HepG2 (cell line): ENCODE data around the gene ADAMTS13. TPM values are rescaled to one million over a fixed set of nuclear protein-coding genes. Genes with fewer than 3 reads are reported as not detected.

Experiments used
- ETV5 ChIP-seq: IDR thresholded peaks from 2 replicates; pipeline ENCODE4 v1.6.1; 2018; ENCODE audit warnings: missing biosample characterization, missing genetic modification reagents, inconsistent platforms, borderline replicate concordance
- NFRKB ChIP-seq: fragments of 450-650 bp; IDR thresholded peaks from 2 replicates; pipeline ENCODE4 v1.6.1; 2017
- NR2F1 ChIP-seq, 2 experiments: fragments of 450-650 bp in 1 of 2; formaldehyde crosslinking in 1 of 2; IDR thresholded peaks; 2 replicates each; pipeline versions ENCODE4 v1.5.0 to v1.6.1; 2016 to 2020; ENCODE audit warnings: mild to moderate bottlenecking in 1 of 2, missing compliant biosample characterization in 1 of 2, missing genetic modification reagents in 1 of 2, moderate library complexity in 1 of 2
- POGK ChIP-seq: sonication (generic); formaldehyde crosslinking; conservative IDR thresholded peaks from 2 replicates; pipeline ENCODE4 v1.8.0; 2022; ENCODE audit warnings: mild to moderate bottlenecking, moderate library complexity, missing genetic modification reagents
- TBP ChIP-seq: sonication (generic); formaldehyde crosslinking; IDR thresholded peaks from 2 replicates; pipeline ENCODE4 v1.5.0; 2020; ENCODE audit warnings: missing genetic modification reagents
- ZFX ChIP-seq: sonication (generic); formaldehyde crosslinking; IDR thresholded peaks from 2 replicates; pipeline ENCODE4 v1.4.0; 2020; ENCODE audit warnings: mild to moderate bottlenecking, low read depth, missing genetic modification reagents, moderate library complexity
- ZNF441 ChIP-seq: sonication (generic); formaldehyde crosslinking; IDR thresholded peaks from 2 replicates; pipeline ENCODE4 v1.7.0; 2021; ENCODE audit warnings: missing genetic modification reagents, borderline replicate concordance
- polyA plus RNA-seq, 8 experiments: library from polyadenylated mRNA; depleted of rRNA in 3 of 8; stranded (reverse) in 7 of 8; unstranded in 1 of 8; fragments of >200 nt; fragmentation: Illumina TruSeq in 4 of 8; extraction: Trizol in 4 of 8; gene quantifications; 2 replicates each; pipeline versions ENCODE4 v1.2.1 to v1.2.3, GENCODE V29; 2011 to 2016; ENCODE audit warnings: low read depth in 4 of 8, missing spikeins in 1 of 8, mixed read lengths in 1 of 8; ENCODE audit not compliant: insufficient read depth in 1 of 8
- total RNA-seq, 5 experiments: library from RNA; depleted of rRNA; stranded (reverse); fragments of >200 nt; fragmentation: Illumina TruSeq; extraction: Trizol; gene quantifications; 2 replicates each; pipeline ENCODE4 v1.2.3, GENCODE V29; 2016; ENCODE audit warnings: low read depth in 1 of 5
- TF ChIP-seq, protein P1 (sequence below): sonication (generic); formaldehyde crosslinking; IDR thresholded peaks from 2 replicates; pipeline ENCODE4 v1.4.0; 2020; ENCODE audit warnings: missing genetic modification reagents, mild to moderate bottlenecking, borderline replicate concordance
- TF ChIP-seq, protein P2 (sequence below): sonication (generic); formaldehyde crosslinking; IDR thresholded peaks from one replicate; pipeline ENCODE4 v1.5.1; 2020; ENCODE audit warnings: mild to moderate bottlenecking, missing genetic modification reagents; ENCODE audit errors: not compliant biosample characterization
- TF ChIP-seq, protein P3 (sequence below): sonication (generic); formaldehyde crosslinking; IDR thresholded peaks from 2 replicates; pipeline ENCODE4 v1.5.0; 2020; ENCODE audit warnings: mild to moderate bottlenecking, missing genetic modification reagents, borderline replicate concordance

The ADAMTS13 gene
- total and polyA plus RNA-seq, 2 of the 13 experiments (the other 11 are each of a cell fraction or from before 2014, with no cell fraction given): 0.91 to 4.5 TPM

- TF ChIP-seq, protein P1, sequence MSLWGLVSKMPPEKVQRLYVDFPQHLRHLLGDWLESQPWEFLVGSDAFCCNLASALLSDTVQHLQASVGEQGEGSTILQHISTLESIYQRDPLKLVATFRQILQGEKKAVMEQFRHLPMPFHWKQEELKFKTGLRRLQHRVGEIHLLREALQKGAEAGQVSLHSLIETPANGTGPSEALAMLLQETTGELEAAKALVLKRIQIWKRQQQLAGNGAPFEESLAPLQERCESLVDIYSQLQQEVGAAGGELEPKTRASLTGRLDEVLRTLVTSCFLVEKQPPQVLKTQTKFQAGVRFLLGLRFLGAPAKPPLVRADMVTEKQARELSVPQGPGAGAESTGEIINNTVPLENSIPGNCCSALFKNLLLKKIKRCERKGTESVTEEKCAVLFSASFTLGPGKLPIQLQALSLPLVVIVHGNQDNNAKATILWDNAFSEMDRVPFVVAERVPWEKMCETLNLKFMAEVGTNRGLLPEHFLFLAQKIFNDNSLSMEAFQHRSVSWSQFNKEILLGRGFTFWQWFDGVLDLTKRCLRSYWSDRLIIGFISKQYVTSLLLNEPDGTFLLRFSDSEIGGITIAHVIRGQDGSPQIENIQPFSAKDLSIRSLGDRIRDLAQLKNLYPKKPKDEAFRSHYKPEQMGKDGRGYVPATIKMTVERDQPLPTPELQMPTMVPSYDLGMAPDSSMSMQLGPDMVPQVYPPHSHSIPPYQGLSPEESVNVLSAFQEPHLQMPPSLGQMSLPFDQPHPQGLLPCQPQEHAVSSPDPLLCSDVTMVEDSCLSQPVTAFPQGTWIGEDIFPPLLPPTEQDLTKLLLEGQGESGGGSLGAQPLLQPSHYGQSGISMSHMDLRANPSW: no peak
- TF ChIP-seq ETV5 (CRISPR knock-in tag): peak; percentile 72
- TF ChIP-seq ZNF441: 0 out of 2 replicates have a peak, but pooled peaks have one; percentile 59
- no peak for TF ChIP-seq NR2F1 (CRISPR knock-in tag; IDR thresholded peaks at IDR 0.05)
- TF ChIP-seq TBP (CRISPR knock-in tag): no peak
- 0 out of 2 replicates have a peak, but pooled peaks have one; percentile 73 for TF ChIP-seq POGK (CRISPR knock-in tag)
- no peak for TF ChIP-seq NFRKB
- TF ChIP-seq, protein P2, sequence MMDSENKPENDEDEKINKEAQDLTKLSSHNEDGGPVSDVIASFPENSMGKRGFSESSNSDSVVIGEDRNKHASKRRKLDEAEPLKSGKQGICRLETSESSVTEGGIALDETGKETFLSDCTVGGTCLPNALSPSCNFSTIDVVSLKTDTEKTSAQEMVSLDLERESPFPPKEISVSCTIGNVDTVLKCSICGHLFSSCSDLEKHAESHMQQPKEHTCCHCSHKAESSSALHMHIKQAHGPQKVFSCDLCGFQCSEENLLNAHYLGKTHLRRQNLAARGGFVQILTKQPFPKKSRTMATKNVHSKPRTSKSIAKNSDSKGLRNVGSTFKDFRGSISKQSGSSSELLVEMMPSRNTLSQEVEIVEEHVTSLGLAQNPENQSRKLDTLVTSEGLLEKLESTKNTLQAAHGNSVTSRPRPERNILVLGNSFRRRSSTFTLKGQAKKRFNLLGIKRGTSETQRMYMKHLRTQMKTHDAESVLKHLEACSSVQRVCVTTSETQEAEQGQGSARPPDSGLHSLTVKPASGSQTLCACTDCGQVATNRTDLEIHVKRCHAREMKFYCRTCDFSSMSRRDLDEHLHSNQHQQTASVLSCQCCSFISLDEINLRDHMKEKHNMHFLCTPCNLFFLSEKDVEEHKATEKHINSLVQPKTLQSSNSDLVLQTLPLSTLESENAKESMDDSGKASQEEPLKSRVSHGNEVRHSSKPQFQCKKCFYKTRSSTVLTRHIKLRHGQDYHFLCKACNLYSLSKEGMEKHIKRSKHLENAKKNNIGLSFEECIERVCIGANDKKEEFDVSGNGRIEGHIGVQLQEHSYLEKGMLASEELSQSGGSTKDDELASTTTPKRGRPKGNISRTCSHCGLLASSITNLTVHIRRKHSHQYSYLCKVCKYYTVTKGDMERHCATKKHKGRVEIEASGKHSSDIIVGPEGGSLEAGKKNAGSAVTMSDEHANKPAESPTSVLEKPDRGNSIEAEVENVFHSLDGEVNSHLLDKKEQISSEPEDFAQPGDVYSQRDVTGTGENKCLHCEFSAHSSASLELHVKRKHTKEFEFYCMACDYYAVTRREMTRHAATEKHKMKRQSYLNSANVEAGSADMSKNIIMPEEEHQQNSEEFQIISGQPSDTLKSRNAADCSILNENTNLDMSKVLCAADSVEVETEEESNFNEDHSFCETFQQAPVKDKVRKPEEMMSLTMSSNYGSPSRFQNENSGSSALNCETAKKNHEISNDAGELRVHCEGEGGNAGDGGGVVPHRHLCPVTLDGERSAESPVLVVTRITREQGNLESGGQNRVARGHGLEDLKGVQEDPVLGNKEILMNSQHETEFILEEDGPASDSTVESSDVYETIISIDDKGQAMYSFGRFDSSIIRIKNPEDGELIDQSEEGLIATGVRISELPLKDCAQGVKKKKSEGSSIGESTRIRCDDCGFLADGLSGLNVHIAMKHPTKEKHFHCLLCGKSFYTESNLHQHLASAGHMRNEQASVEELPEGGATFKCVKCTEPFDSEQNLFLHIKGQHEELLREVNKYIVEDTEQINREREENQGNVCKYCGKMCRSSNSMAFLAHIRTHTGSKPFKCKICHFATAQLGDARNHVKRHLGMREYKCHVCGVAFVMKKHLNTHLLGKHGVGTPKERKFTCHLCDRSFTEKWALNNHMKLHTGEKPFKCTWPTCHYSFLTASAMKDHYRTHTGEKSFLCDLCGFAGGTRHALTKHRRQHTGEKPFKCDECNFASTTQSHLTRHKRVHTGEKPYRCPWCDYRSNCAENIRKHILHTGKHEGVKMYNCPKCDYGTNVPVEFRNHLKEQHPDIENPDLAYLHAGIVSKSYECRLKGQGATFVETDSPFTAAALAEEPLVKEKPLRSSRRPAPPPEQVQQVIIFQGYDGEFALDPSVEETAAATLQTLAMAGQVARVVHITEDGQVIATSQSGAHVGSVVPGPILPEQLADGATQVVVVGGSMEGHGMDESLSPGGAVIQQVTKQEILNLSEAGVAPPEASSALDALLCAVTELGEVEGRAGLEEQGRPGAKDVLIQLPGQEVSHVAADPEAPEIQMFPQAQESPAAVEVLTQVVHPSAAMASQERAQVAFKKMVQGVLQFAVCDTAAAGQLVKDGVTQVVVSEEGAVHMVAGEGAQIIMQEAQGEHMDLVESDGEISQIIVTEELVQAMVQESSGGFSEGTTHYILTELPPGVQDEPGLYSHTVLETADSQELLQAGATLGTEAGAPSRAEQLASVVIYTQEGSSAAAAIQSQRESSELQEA (CRISPR knock-in tag): peak; percentile 44
- 0 out of 2 replicates have a peak, but pooled peaks have one; percentile 41 for TF ChIP-seq ZFX (CRISPR knock-in tag)
- TF ChIP-seq, protein P3, sequence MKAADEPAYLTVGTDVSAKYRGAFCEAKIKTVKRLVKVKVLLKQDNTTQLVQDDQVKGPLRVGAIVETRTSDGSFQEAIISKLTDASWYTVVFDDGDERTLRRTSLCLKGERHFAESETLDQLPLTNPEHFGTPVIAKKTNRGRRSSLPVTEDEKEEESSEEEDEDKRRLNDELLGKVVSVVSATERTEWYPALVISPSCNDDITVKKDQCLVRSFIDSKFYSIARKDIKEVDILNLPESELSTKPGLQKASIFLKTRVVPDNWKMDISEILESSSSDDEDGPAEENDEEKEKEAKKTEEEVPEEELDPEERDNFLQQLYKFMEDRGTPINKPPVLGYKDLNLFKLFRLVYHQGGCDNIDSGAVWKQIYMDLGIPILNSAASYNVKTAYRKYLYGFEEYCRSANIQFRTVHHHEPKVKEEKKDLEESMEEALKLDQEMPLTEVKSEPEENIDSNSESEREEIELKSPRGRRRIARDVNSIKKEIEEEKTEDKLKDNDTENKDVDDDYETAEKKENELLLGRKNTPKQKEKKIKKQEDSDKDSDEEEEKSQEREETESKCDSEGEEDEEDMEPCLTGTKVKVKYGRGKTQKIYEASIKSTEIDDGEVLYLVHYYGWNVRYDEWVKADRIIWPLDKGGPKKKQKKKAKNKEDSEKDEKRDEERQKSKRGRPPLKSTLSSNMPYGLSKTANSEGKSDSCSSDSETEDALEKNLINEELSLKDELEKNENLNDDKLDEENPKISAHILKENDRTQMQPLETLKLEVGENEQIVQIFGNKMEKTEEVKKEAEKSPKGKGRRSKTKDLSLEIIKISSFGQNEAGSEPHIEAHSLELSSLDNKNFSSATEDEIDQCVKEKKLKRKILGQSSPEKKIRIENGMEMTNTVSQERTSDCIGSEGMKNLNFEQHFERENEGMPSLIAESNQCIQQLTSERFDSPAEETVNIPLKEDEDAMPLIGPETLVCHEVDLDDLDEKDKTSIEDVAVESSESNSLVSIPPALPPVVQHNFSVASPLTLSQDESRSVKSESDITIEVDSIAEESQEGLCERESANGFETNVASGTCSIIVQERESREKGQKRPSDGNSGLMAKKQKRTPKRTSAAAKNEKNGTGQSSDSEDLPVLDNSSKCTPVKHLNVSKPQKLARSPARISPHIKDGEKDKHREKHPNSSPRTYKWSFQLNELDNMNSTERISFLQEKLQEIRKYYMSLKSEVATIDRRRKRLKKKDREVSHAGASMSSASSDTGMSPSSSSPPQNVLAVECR (CRISPR knock-in tag): peak; percentile 31; the same call in 1 of the 2 replicates
Measured at GRCh38 chr9:133485531-133486260, 63.5 kb downstream of the ADAMTS13 start (continued).
